CD4-positive, alpha-beta T cell (primary cell): ENCODE data around the gene SKAP1. TPM values are rescaled to one million over a fixed set of nuclear protein-coding genes. Genes with fewer than 3 reads are reported as not detected.

ENCODE experiments used
- ATAC-seq: fragments of 200-7000 bp; cut with Tn5 transposase; one replicate; pipeline ENCODE4 v1.10.0; 2022; ENCODE audit warnings: mild to moderate bottlenecking; ENCODE audit not compliant: poor library complexity
- CTCF ChIA-PET: fragments of 350-600 bp; sonication (Branson Sonifier 250); formaldehyde crosslinking; loops from one replicate; lab custom pipeline; 2021; ENCODE audit warnings: antibody characterized with exemption, inconsistent platforms; lab: Charles Lee
- POLR2A ChIA-PET: fragments of 350-600 bp; sonication (Branson Sonifier 250); formaldehyde crosslinking; loops from one replicate; lab custom pipeline; 2021; ENCODE audit warnings: antibody characterized with exemption, inconsistent platforms; lab: Charles Lee
- DNase-seq, 14 experiments: peaks; one replicate each; pipeline ENCODE4 v3.0.0-alpha.2; 2013 to 2020; ENCODE audit warnings: mixed read lengths in 2 of 14
- H3K27ac ChIP-seq, 2 donors: one replicate each; pipeline versions ENCODE4 v1.5.1 to v1.7.0; 2013; ENCODE audit warnings: low read length in 2 of 2, low read depth in 1 of 2, mild to moderate bottlenecking in 1 of 2
- H3K27me3 ChIP-seq, 2 experiments: 1 replicate in 1 of 2; 2 replicates in 1 of 2; pipeline versions ENCODE4 v1.6.1 to v1.7.0; 2013; ENCODE audit warnings: low read length in 2 of 2, control low read depth in 1 of 2, mild to moderate bottlenecking in 1 of 2, moderate library complexity in 1 of 2; ENCODE audit not compliant: insufficient read depth in 2 of 2, control insufficient read depth in 1 of 2
- H3K36me3 ChIP-seq: one replicate; pipeline ENCODE4 v1.6.1; 2013; ENCODE audit warnings: low read length, control low read depth; ENCODE audit not compliant: insufficient read depth
- H3K4me1 ChIP-seq: one replicate; pipeline ENCODE4 v1.6.1; 2013; ENCODE audit warnings: low read length, control low read depth; ENCODE audit not compliant: insufficient read depth
- H3K4me3 ChIP-seq: one replicate; pipeline ENCODE4 v1.5.1; 2013; ENCODE audit warnings: mild to moderate bottlenecking, low read length, moderate library complexity
- H3K9me3 ChIP-seq, 2 experiments: 1 replicate in 1 of 2; 2 replicates in 1 of 2; pipeline versions ENCODE4 v1.6.1 to v1.7.0; 2013; ENCODE audit warnings: low read length in 2 of 2, mild to moderate bottlenecking in 2 of 2, control low read depth in 1 of 2, moderate library complexity in 1 of 2; ENCODE audit not compliant: control insufficient read depth in 1 of 2, insufficient read depth in 1 of 2
- H3K27ac Mint-ChIP-seq: one replicate; pipeline ENCODE4 v1.8.0; 2020; ENCODE audit warnings: mixed read lengths
- H3K27me3 Mint-ChIP-seq: one replicate; pipeline ENCODE4 v1.8.0; 2021; ENCODE audit warnings: mixed read lengths
- H3K36me3 Mint-ChIP-seq: one replicate; pipeline ENCODE4 v1.8.0; 2021; ENCODE audit warnings: low read depth, mixed read lengths
- H3K4me1 Mint-ChIP-seq: one replicate; pipeline ENCODE4 v1.8.0; 2021; ENCODE audit warnings: low read depth, mixed read lengths
- H3K4me3 Mint-ChIP-seq: one replicate; pipeline ENCODE4 v1.8.0; 2020; ENCODE audit warnings: mild to moderate bottlenecking, mixed read lengths
- H3K9me3 Mint-ChIP-seq: one replicate; pipeline ENCODE4 v1.8.0; 2020; ENCODE audit warnings: mixed read lengths
- intact Hi-C, 2 experiments: fragments of 100-400 bp; cut with DNase I in 1 of 2; cut with micrococcal nuclease in 1 of 2; formaldehyde crosslinking; loops; one replicate each; pipeline versions ENCODE4 v1.15.1 to v1.9.0; 2023 to 2025; cut with DNase I, micrococcal nuclease
- total RNA-seq, 174 experiments: library from RNA in 2 of 174; stranded (reverse) in 2 of 174; gene quantifications; one replicate each; pipeline ENCODE4 v1.2.3 and lab custom pipeline; 2021 to 2026
- TF ChIP-seq, protein P1 (sequence below): fragments of 200-600 bp; IDR thresholded peaks from one replicate; pipeline ENCODE4 v1.8.0; 2022; ENCODE audit warnings: antibody characterized with exemption, mild to moderate bottlenecking

The SKAP1 gene
- total RNA-seq, 2 experiments from 2014 or later = 92.0 to 95.1 TPM

GRCh38 chr17:48433896-48434295, 3.9 kb upstream of the SKAP1 start:
- H3K4me1 Mint-ChIP-seq = peaks cover 95% of the 10 kb centered on the region
- no peaks in the 10 kb centered on the region for H3K9me3 Mint-ChIP-seq
- no peak for ATAC-seq
- POLR2A ChIA-PET = interaction anchor here (0.7 to 6.3 kb wide), 5 partner anchors 6 to 23 kb away, joined by 3 to 66 read pairs (median 5); no protein-coding TSS in a partner anchor
- DNase-seq = no peak
- H3K27ac ChIP-seq = no peak overlapping the region
- H3K36me3 Mint-ChIP-seq = peaks cover 10% of the 10 kb centered on the region
- H3K27me3 Mint-ChIP-seq = no peaks in the 10 kb centered on the region
- H3K27me3 ChIP-seq = no peaks in the 10 kb centered on the region
- H3K27ac Mint-ChIP-seq = peak overlapping the region; percentile 28
- TF ChIP-seq, protein P1, sequence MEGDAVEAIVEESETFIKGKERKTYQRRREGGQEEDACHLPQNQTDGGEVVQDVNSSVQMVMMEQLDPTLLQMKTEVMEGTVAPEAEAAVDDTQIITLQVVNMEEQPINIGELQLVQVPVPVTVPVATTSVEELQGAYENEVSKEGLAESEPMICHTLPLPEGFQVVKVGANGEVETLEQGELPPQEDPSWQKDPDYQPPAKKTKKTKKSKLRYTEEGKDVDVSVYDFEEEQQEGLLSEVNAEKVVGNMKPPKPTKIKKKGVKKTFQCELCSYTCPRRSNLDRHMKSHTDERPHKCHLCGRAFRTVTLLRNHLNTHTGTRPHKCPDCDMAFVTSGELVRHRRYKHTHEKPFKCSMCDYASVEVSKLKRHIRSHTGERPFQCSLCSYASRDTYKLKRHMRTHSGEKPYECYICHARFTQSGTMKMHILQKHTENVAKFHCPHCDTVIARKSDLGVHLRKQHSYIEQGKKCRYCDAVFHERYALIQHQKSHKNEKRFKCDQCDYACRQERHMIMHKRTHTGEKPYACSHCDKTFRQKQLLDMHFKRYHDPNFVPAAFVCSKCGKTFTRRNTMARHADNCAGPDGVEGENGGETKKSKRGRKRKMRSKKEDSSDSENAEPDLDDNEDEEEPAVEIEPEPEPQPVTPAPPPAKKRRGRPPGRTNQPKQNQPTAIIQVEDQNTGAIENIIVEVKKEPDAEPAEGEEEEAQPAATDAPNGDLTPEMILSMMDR = no peak
- H3K4me1 ChIP-seq = peaks cover 79% of the 10 kb centered on the region
- no peaks in the 10 kb centered on the region for H3K36me3 ChIP-seq
- H3K9me3 ChIP-seq = no peaks in the 10 kb centered on the region
- H3K4me3 Mint-ChIP-seq = no peak overlapping the region
- intact Hi-C loops = no loop called here
- CTCF ChIA-PET = interaction anchor here (1.9 kb wide), 1 partner anchor 20 kb away, joined by 4 read pairs; no protein-coding TSS in a partner anchor
- H3K4me3 ChIP-seq = no peak overlapping the region

DNA sequence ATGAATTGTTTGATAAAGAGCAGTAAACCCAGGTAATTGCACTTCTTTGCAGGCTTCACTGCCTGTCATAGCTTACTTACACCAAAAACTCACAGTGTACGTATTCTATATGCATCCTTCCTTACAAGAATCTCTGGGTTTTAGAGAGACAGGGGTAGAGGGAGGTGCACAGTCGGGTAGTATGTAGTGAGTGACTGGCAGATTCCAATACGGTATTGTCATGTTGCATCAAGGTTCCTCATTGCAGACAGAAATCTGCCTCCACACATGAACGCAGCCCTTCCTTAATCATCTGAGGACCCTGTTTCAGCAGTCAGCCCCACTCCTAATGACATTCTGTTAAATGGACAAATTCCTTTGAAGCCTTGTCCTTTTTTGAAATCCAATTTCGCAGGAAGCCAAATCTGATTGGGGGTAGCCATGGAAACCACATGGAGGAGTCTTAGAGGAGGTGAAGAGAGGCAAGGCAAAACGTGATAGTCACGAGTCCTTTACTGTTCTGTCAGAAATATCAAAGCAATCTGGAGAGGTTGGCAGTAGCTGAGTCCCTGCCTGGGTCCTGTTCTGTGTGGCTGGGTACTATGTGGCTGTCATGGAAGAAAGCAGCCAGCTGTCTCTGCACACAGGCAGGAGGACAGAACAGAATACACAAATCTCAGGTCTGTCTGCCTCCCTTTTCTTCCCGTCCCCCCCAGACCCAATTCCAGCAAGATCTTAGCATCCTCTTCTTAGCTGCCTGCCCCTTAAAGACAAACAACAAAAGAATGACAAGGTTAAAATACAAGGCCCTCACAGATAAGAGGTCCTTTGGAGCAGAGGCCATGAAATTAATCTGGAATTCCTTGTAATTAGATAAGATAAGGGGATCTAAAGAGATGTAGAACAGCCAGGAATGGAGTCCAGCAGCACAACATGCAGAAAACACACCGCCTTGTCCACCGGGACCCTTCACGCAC, 3.1 kb upstream of the SKAP1 start:
- Mint-ChIP-seq H3K4me3 (peak overlapping the region; percentile 64), H3K27me3 (no peaks in the 10 kb centered on the region), H3K4me1 (peaks cover 95% of the 10 kb centered on the region), H3K9me3 (no peaks in the 10 kb centered on the region), H3K27ac (peak overlapping the region; percentile 93), H3K36me3 (peaks cover 14% of the 10 kb centered on the region)
- ATAC-seq (no peak), DNase-seq (no peak)
- CTCF ChIA-PET = interaction anchor here (0.8 to 1.9 kb wide), 3 partner anchors 9 to 60 kb away, joined by 3 to 4 read pairs (median 3); no protein-coding TSS in a partner anchor
- Histone ChIP-seq H3K4me1 (peaks cover 71% of the 10 kb centered on the region), H3K27ac (no peak overlapping the region), H3K27me3 (no peaks in the 10 kb centered on the region), H3K4me3 (no peak overlapping the region), H3K36me3 (no peaks in the 10 kb centered on the region), H3K9me3 (no peaks in the 10 kb centered on the region)
- POLR2A ChIA-PET = interaction anchor here (0.7 to 6.3 kb wide), 5 partner anchors 7 to 24 kb away, joined by 3 to 66 read pairs (median 5); no protein-coding TSS in a partner anchor
- intact Hi-C loops = no loop called here
- TF ChIP-seq, protein P1 = no peak

- Mint-ChIP-seq H3K27ac (peak overlapping the region; percentile 93), H3K9me3 (no peaks in the 10 kb centered on the region), H3K4me1 (peaks cover 88% of the 10 kb centered on the region), H3K36me3 (peaks cover 30% of the 10 kb centered on the region), H3K4me3 (peak overlapping the region; percentile 92), H3K27me3 (no peaks in the 10 kb centered on the region)
- H3K9me3 ChIP-seq = no peaks in the 10 kb centered on the region
- peak overlapping the region; percentile 90 for H3K4me3 ChIP-seq
- H3K36me3 ChIP-seq = no peaks in the 10 kb centered on the region
- intact Hi-C loops = loop anchor here in 1 of 2 experiments (2.0 kb wide), 1 partner anchor 28 kb away; no protein-coding TSS in a partner anchor
- peak overlapping the region; percentile 88 to 95 for H3K27ac ChIP-seq
- no peaks in the 10 kb centered on the region for H3K27me3 ChIP-seq
- ChIA-PET POLR2A (interaction anchor here (1.3 to 6.3 kb wide), 5 partner anchors 11 to 25 kb away, joined by 8 to 66 read pairs (median 15); no protein-coding TSS in a partner anchor), CTCF (interaction anchor here (1.7 kb wide), 1 partner anchor 28 kb away, joined by 7 read pairs; no protein-coding TSS in a partner anchor)
- TF ChIP-seq, protein P1 = no peak
- DNase-seq (peak in 10 of 14 experiments; percentile 17 to 68 (median 28)), ATAC-seq (peak; percentile 41)
- peaks cover 48% of the 10 kb centered on the region for H3K4me1 ChIP-seq
These were observed 858 bp downstream of the SKAP1 start for GRCh38 chr17:48429156-48429555.
